Muscle layer of colon (tissue), 2 donors: ENCODE results near the gene MSRB3.
"Not testable (repeated sequence)": the region's sequence is repeated elsewhere in the genome, so short reads cannot be mapped to it uniquely, and the experiment has no call there.

Experiments
- H3K27ac ChIP-seq: one replicate; pipeline ENCODE4 v1.7.0; 2013; ENCODE audit warnings: low read depth, mild to moderate bottlenecking, low read length, moderate library complexity
- H3K27me3 ChIP-seq, 2 donors: one replicate each; pipeline ENCODE4 v1.7.0; 2013; ENCODE audit warnings: low read length in 2 of 2, mild to moderate bottlenecking in 2 of 2; ENCODE audit not compliant: insufficient read depth in 2 of 2, control insufficient read depth in 1 of 2
- H3K36me3 ChIP-seq: one replicate; pipeline ENCODE4 v1.7.0; 2013; ENCODE audit warnings: mild to moderate bottlenecking, low read length; ENCODE audit not compliant: insufficient read depth
- H3K4me1 ChIP-seq: one replicate; pipeline ENCODE4 v1.7.0; 2013; ENCODE audit warnings: mild to moderate bottlenecking, low read length; ENCODE audit not compliant: insufficient read depth
- H3K4me3 ChIP-seq, 2 donors: one replicate each; pipeline ENCODE4 v1.7.0; 2013; ENCODE audit warnings: low read length in 2 of 2, low read depth in 1 of 2, mild to moderate bottlenecking in 1 of 2, moderate library complexity in 1 of 2
- H3K9ac ChIP-seq: one replicate; pipeline ENCODE4 v1.7.0; 2013; ENCODE audit warnings: low read length
- H3K9me3 ChIP-seq: one replicate; pipeline ENCODE4 v1.7.0; 2013; ENCODE audit warnings: mild to moderate bottlenecking, low read length
- donor health status: abdominal sarcoma.
- donor health status: Adenocarcinoma of cecum.

Gene MSRB3

GRCh38 chr12:65269603-65270002 lies 8.9 kb upstream of the MSRB3 start:
- no peak overlapping the region for H3K9ac ChIP-seq
- no peaks in the 10 kb centered on the region for H3K27me3 ChIP-seq
- no peaks in the 10 kb centered on the region for H3K36me3 ChIP-seq
- no peak overlapping the region for H3K4me3 ChIP-seq
- no peak overlapping the region for H3K27ac ChIP-seq
- no peaks in the 10 kb centered on the region for H3K4me1 ChIP-seq
- no peaks in the 10 kb centered on the region for H3K9me3 ChIP-seq

GRCh38 chr12:65274602-65275272 lies 3.7 kb upstream of the MSRB3 start:
- no peak overlapping the region for H3K9ac ChIP-seq
- no peak overlapping the region for H3K27ac ChIP-seq
- no peak overlapping the region for H3K4me3 ChIP-seq
- H3K4me1 ChIP-seq, result no peaks in the 10 kb centered on the region
- no peaks in the 10 kb centered on the region for H3K36me3 ChIP-seq
- no peaks in the 10 kb centered on the region for H3K9me3 ChIP-seq
- H3K27me3 ChIP-seq, result no peaks in the 10 kb centered on the region

- H3K27me3 ChIP-seq, result no peaks in the 10 kb centered on the region
- H3K27ac ChIP-seq, result no peak overlapping the region
- no peaks in the 10 kb centered on the region for H3K36me3 ChIP-seq
- H3K4me1 ChIP-seq, result peaks cover 7% of the 10 kb centered on the region
- no peak overlapping the region for H3K9ac ChIP-seq
- H3K9me3 ChIP-seq, result no peaks in the 10 kb centered on the region
- no peak overlapping the region for H3K4me3 ChIP-seq
Measured at GRCh38 chr12:65275627-65276026, 2.9 kb upstream of the MSRB3 start.

- Histone ChIP-seq H3K9ac (no peak overlapping the region), H3K9me3 (no peaks in the 10 kb centered on the region), H3K27me3 (no peaks in the 10 kb centered on the region), H3K4me1 (peaks cover 19% of the 10 kb centered on the region), H3K4me3 (no peak overlapping the region), H3K27ac (no peak overlapping the region), H3K36me3 (no peaks in the 10 kb centered on the region)
Measured at GRCh38 chr12:65276916-65277530, 1.5 kb upstream of the MSRB3 start.

GRCh38 chr12:65277994-65278575 lies 398 bp upstream of the MSRB3 start:
- peaks cover 19% of the 10 kb centered on the region for H3K4me1 ChIP-seq
- H3K4me3 ChIP-seq, result peak overlapping the region; percentile 51 to 76
- H3K9me3 ChIP-seq, result no peaks in the 10 kb centered on the region
- H3K36me3 ChIP-seq, result no peaks in the 10 kb centered on the region
- no peaks in the 10 kb centered on the region for H3K27me3 ChIP-seq
- peak overlapping the region; percentile 70 for H3K27ac ChIP-seq
- H3K9ac ChIP-seq, result peak overlapping the region; percentile 60

- Histone ChIP-seq H3K27me3 (no peaks in the 10 kb centered on the region), H3K4me3 (peak overlapping the region; percentile 51 to 76), H3K9ac (peak overlapping the region; percentile 87), H3K9me3 (no peaks in the 10 kb centered on the region), H3K4me1 (peaks cover 26% of the 10 kb centered on the region), H3K27ac (peak overlapping the region; percentile 70), H3K36me3 (peaks cover 6% of the 10 kb centered on the region)
Measured at GRCh38 chr12:65279369-65280112, 1.1 kb downstream of the MSRB3 start.

- H3K9ac ChIP-seq, result peak overlapping the region; percentile 87
- H3K4me1 ChIP-seq, result peaks cover 26% of the 10 kb centered on the region
- H3K4me3 ChIP-seq, result peak overlapping the region; percentile 51 to 76
- H3K9me3 ChIP-seq, result no peaks in the 10 kb centered on the region
- no peak overlapping the region for H3K27ac ChIP-seq
- no peaks in the 10 kb centered on the region for H3K27me3 ChIP-seq
- H3K36me3 ChIP-seq, result peaks cover 6% of the 10 kb centered on the region
Measured at GRCh38 chr12:65280306-65280705, 1.8 kb downstream of the MSRB3 start.

- Histone ChIP-seq H3K9ac (no peak overlapping the region), H3K4me3 (no peak overlapping the region), H3K27ac (no peak overlapping the region), H3K36me3 (peaks cover 6% of the 10 kb centered on the region), H3K27me3 (no peaks in the 10 kb centered on the region), H3K4me1 (peaks cover 30% of the 10 kb centered on the region), H3K9me3 (no peaks in the 10 kb centered on the region)
Measured at GRCh38 chr12:65282840-65283239, 4.4 kb downstream of the MSRB3 start.

GRCh38 chr12:65285532-65285931 lies 7.0 kb downstream of the MSRB3 start:
- H3K27me3 ChIP-seq, H3K36me3 ChIP-seq, H3K27ac ChIP-seq, H3K9me3 ChIP-seq, H3K4me3 ChIP-seq, H3K9ac ChIP-seq: not testable (repeated sequence)
- peaks cover 27% of the 10 kb centered on the region for H3K4me1 ChIP-seq

- H3K27me3 ChIP-seq, result no peaks in the 10 kb centered on the region
- no peak overlapping the region for H3K9ac ChIP-seq
- no peak overlapping the region for H3K4me3 ChIP-seq
- H3K27ac ChIP-seq, result no peak overlapping the region
- H3K4me1 ChIP-seq, result peaks cover 22% of the 10 kb centered on the region
- peaks cover 6% of the 10 kb centered on the region for H3K36me3 ChIP-seq
- no peaks in the 10 kb centered on the region for H3K9me3 ChIP-seq
Measured at GRCh38 chr12:65287426-65287825, 8.9 kb downstream of the MSRB3 start.

GRCh38 chr12:65292241-65292640 lies 13.8 kb downstream of the MSRB3 start:
- Histone ChIP-seq H3K9me3 (no peaks in the 10 kb centered on the region), H3K4me1 (peaks cover 23% of the 10 kb centered on the region), H3K27me3 (no peaks in the 10 kb centered on the region), H3K36me3 (no peaks in the 10 kb centered on the region), H3K27ac (no peak overlapping the region), H3K9ac (no peak overlapping the region), H3K4me3 (no peak overlapping the region)
